GM04503 (cell line): ENCODE results near the gene NEMF.
"Not testable (repeated sequence)": the region's sequence is repeated elsewhere in the genome, so short reads cannot be mapped to it uniquely, and the experiment has no call there.

Experiments used
- DNase-seq: peaks from one replicate; pipeline ENCODE4 v3.0.0-alpha.2; 2012; ENCODE audit warnings: low read depth

Gene NEMF

DNA sequence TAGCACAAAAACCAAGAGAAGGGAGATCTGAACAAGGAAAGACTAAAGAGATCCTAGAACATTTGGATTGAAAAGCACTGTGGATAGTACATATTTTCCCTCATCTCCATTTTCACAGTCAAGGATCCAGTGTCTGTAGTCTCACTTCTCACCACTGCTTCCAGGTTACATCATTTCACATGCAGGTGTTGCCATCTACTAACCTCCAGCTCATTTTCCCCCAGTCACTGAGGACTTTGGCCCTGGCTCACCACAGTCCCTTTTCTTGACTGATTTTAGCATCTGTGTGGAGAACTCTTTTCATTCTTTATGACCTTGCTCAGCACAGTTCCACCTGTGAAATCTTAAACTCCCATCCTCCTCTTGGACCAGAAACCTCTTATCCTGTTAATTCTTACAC is 106.1 kb downstream of the NEMF start:
- not testable (repeated sequence) for DNase-seq

DNA sequence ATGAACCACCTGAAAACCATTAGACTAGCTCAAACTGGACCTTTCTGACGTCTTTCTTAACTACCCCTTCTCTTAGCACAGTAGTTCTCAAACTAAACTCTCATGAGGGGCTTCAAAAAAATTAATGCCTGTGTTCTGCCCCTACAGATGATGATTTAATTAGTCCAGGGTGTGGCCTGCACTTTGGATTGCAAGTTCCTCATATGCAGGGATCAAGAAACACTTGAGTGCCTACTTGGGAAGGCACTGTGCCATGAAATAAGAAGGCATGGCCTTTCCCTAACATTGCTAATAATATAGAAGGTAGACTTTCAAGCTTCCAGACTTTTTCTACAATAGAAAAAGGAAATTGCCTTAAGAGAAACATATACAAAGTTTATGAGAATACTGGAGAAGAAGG is 107.4 kb downstream of the NEMF start:
- DNase-seq = no peak

DNA sequence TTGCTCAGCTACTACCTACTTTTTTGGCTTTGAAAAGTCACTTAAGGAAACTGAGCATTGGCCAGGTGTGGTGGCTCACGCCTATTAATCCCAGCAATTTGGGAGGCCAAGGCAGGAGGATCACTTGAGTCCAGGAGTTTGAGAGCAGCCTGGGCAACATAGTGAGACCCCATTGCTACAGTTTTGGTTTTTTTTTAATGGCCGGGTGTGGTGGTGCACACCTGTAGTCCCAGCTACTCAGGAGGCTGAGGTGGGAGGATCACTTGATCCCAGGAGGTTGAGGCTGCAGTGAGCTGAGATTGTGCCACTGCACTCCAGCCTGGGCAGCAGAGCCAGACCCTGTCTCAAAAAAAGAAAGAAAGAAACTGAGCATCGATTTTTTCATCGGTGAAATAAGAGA is 116.9 kb downstream of the NEMF start:
- not testable (repeated sequence) for DNase-seq

DNA sequence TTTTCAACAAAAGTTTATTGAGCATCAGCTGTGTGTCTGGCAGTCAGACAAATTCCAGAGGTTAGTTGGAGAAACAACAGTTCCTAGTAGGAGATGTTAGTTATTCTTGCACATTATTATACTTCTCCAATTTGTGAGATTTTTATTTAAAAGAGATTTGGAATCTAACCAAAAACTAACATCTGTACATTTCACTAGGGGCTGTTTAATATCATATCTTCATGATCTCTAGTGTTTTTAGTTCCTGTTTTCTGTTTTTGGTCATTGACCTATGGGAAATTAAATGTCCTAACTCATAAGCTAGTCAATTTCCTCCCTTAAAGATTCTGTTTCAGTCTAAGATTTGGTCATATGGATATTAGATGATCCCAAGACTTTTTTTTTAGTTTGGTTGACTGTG is 118.8 kb downstream of the NEMF start:
- DNase-seq = no peak

DNA sequence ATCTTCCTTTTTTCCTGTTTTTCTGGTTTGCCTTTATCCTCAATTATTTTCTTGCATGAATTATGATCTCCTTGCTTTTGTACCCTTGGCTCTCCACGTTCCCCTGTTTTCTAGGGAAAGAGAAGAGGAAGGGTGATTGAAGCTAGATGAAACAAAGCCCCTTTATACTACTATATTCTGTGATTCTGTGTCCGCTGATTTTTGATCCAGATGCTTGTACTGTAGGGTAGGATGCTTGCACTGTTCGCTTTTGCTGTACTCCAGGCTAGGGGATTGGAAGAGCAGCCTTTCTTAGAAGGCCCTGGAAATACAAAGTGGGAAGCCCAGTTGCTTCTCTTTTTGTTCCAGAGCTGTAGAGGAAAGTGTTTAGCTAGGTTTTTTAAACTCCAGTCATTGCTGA is 119.7 kb downstream of the NEMF start:
- DNase-seq = no peak
